ENCODE results near the gene ATP8A2. TPM values are rescaled to one million over a fixed set of nuclear protein-coding genes. Genes with fewer than 3 reads are reported as not detected.

The ATP8A2 gene
- total RNA-seq, 4 donors from 2014 or later, result not detected

DNA sequence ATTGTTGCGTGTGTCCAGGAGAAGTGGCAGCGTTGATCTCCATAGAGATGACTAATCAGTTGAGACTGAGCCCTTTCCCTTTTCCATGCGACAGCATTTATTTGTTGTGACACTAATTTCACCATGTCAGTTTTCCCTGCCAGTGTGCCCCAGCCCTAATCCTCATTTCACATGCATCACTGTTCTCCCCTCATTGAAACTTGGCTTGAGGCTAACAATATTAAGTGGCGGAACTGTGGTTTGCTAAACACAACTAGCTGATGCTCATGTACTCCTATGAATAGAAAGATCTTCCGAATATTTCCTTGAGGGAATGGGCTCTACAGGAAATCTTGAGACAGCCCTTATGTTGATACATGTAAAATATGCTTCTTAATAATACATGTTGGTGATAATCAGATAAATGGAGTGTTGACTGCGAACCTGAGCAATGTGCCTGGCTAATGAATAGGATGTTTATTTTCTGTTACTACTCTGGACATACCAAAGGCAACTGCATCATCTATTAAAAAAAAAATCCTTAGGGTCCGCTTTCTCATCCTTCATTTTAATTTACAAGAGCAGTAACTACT, 258.6 kb downstream of the ATP8A2 start:
- Histone ChIP-seq H3K4me1 (no peaks in the 10 kb centered on the region), H3K27ac (no peak overlapping the region), H3K4me3 (no peak overlapping the region), H3K36me3 (no peaks in the 10 kb centered on the region), H3K9me3 (no peaks in the 10 kb centered on the region), H3K27me3 (no peaks in the 10 kb centered on the region)
- in situ Hi-C loops (cut with MboI; ENCODE audit: low sequenced_read_pairs in 4 of 4) (no loop called here), intact Hi-C loops (cut with DNase I; ENCODE audit: low total_unique reads) (no loop called here)
- ATAC-seq, result no peak
- TF ChIP-seq POLR2A (IDR thresholded peaks at IDR 0.05) (no peak), CTCF (IDR thresholded peaks at IDR 0.05 in 4 of 5, conservative IDR thresholded peaks at IDR 0.05 in 1 of 5) (no peak)
- DNase-seq, result no peak

DNA sequence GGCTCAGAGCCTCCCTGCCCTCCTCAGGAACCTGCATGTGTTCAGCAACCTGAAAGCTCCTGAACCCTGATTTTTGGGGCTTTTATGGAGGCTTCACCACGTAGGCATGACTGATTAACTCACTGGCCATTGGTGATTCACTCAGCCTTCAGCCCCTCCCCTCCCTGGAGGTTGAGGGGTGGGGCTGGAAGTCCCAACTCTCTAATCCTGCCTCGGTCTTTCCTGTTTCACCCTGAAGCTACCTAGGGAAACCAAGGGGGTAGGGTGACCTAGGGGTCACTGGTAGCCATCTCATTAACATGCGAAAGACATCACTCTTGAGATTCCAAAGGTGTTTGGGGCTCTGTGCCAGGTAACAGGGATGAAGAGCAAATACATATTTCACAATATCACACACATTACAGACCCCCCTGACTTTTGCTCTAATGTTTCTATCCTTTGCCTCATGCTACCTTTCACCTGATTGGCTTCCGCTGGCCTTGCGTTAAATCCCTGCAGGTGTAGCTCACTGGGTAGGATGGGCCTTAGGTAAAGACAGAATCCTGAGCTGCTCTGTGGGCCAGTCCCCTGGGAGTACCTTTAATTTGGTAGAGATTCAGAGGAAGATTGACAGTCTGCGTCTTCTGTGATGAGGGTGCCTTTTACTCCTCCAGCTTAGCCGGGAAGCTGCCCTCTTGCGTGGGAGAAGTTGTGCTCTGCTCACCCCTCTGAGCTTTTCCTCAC, 260.6 kb downstream of the ATP8A2 start:
- DNase-seq (no peak), ATAC-seq (no peak)
- Histone ChIP-seq H3K4me1 (no peaks in the 10 kb centered on the region), H3K27me3 (no peaks in the 10 kb centered on the region), H3K4me3 (no peak overlapping the region), H3K27ac (no peak overlapping the region), H3K36me3 (no peaks in the 10 kb centered on the region), H3K9me3 (no peaks in the 10 kb centered on the region)
- intact Hi-C loops (cut with DNase I; ENCODE audit: low total_unique reads), result no loop called here
- no peak for TF ChIP-seq CTCF (IDR thresholded peaks at IDR 0.05 in 4 of 5, conservative IDR thresholded peaks at IDR 0.05 in 1 of 5)
- TF ChIP-seq POLR2A (IDR thresholded peaks at IDR 0.05), result no peak
- in situ Hi-C loops (cut with MboI; ENCODE audit: low sequenced_read_pairs in 4 of 4), result no loop called here

DNA sequence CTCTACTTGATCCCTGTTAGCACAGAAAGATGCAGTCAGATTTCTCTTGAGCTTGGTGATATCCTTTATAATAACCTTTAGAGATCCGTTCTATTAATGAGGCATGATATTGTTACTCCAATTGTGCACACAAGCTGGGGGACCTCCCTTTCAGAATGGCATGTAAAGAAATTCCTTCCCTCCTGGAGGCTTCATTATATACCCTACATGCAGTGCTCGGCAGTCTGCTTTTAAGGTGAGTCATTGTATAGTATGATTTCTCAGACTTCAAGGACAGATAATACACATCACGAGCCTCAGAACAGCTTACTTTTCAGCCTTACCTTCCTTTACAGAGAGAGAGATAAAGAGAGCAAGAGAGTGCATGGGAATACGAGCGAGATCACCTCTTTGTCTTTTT, 261.3 kb downstream of the ATP8A2 start:
- intact Hi-C loops (cut with DNase I; ENCODE audit: low total_unique reads), result no loop called here
- no peak for TF ChIP-seq CTCF (IDR thresholded peaks at IDR 0.05 in 4 of 5, conservative IDR thresholded peaks at IDR 0.05 in 1 of 5)
- TF ChIP-seq POLR2A (IDR thresholded peaks at IDR 0.05), result no peak
- no peaks in the 10 kb centered on the region for H3K36me3 ChIP-seq

DNA sequence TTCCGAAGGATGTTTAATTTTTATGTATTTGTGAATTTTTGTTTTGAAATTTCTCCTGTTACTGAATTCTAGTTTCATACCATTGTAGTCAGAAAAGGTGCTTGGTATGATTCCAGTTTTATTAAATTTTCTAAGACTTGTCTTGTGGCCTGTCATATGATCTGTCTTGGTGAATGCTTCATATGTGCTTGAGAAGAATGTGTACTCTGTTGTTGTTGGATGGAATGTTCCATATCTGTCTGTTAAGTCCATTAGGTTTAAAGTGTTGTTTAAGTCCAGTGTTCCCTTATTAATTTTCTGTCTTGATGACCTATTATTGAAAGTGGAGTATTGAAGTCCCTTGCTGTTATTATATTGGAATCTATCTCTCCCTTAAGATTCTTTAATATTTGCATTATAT, 273.9 kb downstream of the ATP8A2 start:
- TF ChIP-seq CTCF (IDR thresholded peaks at IDR 0.05 in 4 of 5, conservative IDR thresholded peaks at IDR 0.05 in 1 of 5) (no peak), POLR2A (IDR thresholded peaks at IDR 0.05) (no peak)

More for the DNA sequence above, 261.3 kb downstream of the ATP8A2 start:
- no peak for DNase-seq
- H3K27ac ChIP-seq, result no peak overlapping the region
- no peaks in the 10 kb centered on the region for H3K4me1 ChIP-seq
- ATAC-seq, result no peak
- no peaks in the 10 kb centered on the region for H3K27me3 ChIP-seq
- no peak overlapping the region for H3K4me3 ChIP-seq
- in situ Hi-C loops (cut with MboI; ENCODE audit: low sequenced_read_pairs in 4 of 4), result no loop called here
- no peaks in the 10 kb centered on the region for H3K9me3 ChIP-seq

More for the DNA sequence above, 273.9 kb downstream of the ATP8A2 start:
- Histone ChIP-seq H3K27ac (no peak overlapping the region), H3K27me3 (no peaks in the 10 kb centered on the region), H3K9me3 (no peaks in the 10 kb centered on the region), H3K4me3 (no peak overlapping the region), H3K4me1 (no peaks in the 10 kb centered on the region), H3K36me3 (no peaks in the 10 kb centered on the region)
- DNase-seq, result no peak
- in situ Hi-C loops (cut with MboI; ENCODE audit: low sequenced_read_pairs in 4 of 4) (no loop called here), intact Hi-C loops (cut with DNase I; ENCODE audit: low total_unique reads) (no loop called here)
- no peak for ATAC-seq
